Stimulated activated CD4-positive, alpha-beta T cell treated with anti-CD3 and anti-CD28 coated beads, Interleukin-1b, Interleukin-23, amount 100 ng/mL, for 1 hour (primary cell): ENCODE results near the gene SCARB2.
A peak's percentile ranks its signal among the peaks of the same experiment; 100 is the strongest.

Experiments used
- DNase-seq, 2 donors: peaks; one replicate each; pipeline ENCODE4 v3.0.0-alpha.2; 2020; ENCODE audit warnings: low read depth in 2 of 2

Gene SCARB2

DNA sequence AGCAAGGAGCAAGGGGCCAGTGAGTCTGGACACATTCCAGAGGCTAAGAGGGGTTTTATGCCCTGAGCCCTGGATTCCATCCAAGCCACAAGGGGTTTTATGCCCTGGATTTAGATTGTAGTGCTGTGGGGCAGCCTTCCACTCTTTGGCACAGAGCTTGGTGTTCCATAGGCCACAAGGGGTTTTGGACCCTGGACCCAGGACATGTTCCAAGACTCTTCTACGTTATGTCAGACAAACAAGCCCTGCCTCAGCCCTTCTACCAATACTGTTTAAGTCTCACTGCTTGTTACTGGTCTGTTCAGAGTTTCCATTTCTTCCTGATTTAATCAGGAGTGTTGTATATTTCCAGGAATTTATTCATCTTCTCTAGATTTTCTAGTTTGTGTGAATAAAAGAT, 12.8 kb upstream of the SCARB2 start:
- DNase-seq, result no peak

DNA sequence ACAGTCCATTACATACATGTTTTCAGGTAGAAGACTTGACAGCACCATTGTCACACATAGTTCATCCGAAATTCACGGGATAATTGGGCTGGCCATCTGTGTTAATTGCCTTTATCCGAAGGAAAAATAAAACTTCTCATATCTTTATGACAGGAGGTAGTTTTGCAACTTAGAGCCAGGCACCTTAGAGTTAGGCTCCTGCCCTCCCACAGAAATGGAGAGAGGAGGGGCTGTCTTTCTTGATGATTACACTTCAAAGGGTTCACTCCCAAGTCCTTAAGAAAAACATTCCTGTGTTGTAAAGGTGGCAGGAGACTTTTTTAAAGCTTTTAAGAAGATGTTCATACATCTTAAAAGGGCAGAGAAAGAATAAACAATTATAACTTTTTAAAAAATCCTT, 10.5 kb upstream of the SCARB2 start:
- no peak for DNase-seq

GRCh38 chr4:76219299-76220055, 5.9 kb upstream of the SCARB2 start:
- DNase-seq, result no peak

- DNase-seq, result no peak
These were observed 3.6 kb upstream of the SCARB2 start for GRCh38 chr4:76216975-76217814.

GRCh38 chr4:76216524-76216923, 2.9 kb upstream of the SCARB2 start:
- DNase-seq, result no peak

DNA sequence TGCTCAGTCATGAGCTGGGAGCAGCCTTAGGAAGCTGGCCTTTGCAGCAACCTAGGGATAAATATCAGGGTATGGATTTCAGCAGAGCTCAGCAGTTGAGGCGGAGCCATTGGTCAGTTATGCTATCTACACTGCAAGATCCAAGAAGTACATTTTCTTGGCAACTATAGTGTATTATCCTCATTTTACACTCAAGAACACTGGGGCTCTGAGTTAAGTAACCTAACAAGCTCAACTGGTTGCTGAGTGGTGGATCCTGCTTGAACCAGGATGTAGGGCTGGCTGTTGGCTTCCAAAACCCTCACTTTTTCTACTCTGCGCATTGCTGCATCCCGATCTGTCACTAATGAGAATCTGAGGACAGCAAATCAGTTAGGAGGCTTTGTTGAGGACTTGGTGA, 1.5 kb upstream of the SCARB2 start:
- DNase-seq, result no peak

- no peak for DNase-seq
These were observed 602 bp upstream of the SCARB2 start for GRCh38 chr4:76214177-76214675.

- DNase-seq, result peak in 1 of 2 donors; percentile 2
These were observed 691 bp downstream of the SCARB2 start for GRCh38 chr4:76212851-76213414.

GRCh38 chr4:76211769-76212708, 1.6 kb downstream of the SCARB2 start:
- DNase-seq, result no peak

DNA sequence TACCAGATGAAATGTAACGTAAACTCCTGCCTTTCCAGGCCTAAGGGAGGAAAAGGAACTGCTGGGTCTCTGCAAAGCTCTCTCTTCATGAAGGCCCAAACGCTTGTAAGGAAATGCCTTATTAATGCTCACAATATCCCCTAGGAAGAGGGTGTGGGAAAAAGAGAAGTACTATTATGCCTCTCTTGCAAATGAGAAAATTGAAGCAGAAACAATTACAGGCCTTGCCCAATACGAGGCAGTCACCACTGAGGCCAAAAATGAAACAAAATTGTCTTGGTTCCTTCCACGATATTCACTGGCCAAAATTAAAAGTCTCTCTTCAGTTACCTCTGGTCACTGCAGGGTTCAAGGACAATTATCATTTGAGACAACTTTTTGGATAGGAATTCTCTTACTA, 3.2 kb downstream of the SCARB2 start:
- no peak for DNase-seq

DNA sequence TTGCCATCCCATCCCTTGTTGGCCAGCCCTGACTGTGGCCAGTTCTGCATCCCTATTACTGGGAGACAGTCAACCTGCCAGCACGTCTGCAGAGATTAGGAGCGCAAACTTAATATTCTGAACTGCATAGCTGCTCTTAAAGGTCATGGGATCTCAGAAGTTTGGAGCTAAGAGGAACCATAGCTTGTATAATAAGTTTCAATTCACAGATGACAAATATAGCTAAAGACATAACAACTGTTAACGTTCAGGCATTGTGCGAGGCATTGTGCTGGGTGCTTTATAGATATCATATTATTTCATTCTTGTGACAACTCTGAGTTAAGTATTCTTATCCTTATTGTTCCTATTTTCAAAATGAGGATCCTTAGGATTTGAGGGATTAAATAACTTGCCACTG, 3.7 kb downstream of the SCARB2 start:
- DNase-seq, result no peak

DNA sequence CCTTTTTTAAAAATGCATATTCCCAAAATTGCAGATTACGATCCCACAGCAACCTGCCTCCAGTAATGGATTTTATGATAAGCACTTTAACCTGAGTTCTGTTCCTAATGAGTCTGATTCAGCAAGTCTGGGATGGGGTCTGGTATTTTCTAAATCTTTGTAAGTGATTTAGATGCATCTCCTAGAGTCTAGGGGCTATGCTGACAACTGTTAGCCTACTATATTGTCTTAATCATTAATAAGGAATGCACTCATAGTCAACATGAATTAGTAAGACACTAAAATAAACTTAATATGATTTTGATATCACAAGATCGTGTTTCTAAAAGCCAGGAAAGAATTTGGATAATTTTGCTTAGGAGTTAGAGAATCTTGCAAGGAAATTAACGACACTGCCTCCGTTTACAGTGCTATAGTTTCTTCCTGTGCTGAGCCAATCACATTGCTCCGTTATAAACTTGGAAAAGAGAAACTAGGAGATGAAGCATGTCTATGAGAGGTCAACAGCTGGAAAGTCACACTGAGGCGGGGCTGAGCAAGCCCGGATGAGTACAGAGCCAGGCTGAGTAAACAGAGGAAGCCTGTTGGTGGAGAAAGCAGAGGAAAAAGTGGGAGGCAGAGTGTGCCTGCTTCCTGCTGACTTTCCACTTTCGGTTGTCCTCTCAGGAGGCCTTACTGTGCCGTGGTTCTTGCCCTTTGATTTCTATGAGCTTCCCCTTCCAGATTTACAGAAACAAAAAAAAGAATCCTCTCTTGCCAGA, 5.4 kb downstream of the SCARB2 start:
- DNase-seq, result no peak

DNA sequence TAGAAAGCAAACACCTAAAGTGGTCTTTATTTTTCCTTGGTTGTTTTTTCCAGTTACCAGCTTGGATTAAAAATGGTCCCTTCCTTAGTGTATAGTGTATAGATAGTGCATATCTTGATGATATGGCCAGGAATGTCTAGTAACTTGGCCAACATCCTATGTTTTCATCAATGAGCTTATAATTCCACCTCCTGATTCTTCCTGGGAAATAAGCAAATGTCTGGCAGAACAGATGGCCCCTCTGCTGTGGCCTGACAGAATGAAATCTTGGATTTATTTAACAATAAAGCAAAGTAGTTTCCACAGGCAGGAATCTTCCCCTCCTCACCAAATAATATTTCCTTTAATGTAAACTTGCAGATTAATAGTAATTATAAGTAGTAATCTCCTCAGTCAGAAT, 6.1 kb downstream of the SCARB2 start:
- no peak for DNase-seq

- DNase-seq, result no peak
These were observed 7.2 kb downstream of the SCARB2 start for GRCh38 chr4:76206222-76206942.

- no peak for DNase-seq
These were observed 8.1 kb downstream of the SCARB2 start for GRCh38 chr4:76205476-76205875.

GRCh38 chr4:76204936-76205335, 8.7 kb downstream of the SCARB2 start:
- DNase-seq, result no peak

DNA sequence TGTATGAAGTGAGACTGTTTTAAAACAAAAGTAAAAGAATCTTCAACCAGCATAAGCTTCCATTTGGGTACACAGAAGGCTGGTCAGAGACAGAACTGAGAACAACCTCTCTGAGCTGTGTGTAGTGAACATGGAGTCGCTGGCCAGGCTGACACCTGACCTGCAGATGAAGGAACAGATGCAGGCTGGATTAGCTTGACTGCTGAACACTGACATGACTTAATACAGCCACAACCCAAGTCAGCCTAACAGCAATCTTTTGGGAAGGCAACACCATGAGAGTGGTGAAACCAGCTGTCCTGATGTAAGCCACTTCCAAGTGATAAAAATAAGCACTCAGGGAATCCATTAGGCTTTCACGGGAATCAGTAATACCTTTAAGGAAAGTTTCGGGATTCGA, 10.1 kb downstream of the SCARB2 start:
- DNase-seq, result no peak

DNA sequence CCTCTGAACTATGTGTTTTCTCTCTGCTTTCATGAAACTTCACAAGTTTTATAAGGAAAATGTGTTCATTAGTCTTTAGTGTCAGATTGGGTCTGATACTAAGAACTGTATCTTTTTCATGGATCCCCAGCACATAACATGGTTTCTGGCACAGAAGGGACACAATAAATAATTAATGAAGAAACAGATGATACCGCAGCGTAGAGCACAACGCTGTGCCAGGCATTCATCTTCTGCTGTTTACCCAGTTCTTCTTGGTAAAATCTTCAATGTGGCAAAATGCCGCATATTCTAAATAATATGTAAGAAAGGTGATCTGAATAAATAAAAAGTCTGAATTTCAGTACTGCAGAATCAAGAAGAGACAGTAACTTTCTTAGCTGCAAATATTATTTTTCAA, 12.3 kb downstream of the SCARB2 start:
- DNase-seq, result no peak

DNA sequence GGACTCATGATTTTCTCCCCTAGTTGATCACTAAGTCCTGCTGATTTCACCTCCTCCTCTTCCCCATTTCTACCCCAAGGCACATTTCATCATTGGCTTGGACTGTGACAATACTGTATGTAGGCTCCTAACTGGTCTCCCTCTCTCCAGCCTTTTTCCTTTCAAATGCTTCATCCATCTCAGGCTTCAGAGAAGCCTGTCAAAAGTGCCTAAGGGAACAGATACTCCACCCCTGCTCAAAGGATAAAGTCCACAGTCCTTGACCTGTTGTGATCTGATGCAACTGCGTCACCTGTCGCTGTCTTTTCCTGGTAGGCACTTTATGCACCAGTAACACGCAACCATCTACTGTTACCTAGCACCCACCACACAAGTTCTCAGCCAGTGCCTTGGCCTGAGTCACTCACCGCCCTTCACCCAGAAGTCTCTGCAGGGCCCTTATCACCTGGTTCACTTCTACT, 12.8 kb downstream of the SCARB2 start:
- no peak for DNase-seq

DNA sequence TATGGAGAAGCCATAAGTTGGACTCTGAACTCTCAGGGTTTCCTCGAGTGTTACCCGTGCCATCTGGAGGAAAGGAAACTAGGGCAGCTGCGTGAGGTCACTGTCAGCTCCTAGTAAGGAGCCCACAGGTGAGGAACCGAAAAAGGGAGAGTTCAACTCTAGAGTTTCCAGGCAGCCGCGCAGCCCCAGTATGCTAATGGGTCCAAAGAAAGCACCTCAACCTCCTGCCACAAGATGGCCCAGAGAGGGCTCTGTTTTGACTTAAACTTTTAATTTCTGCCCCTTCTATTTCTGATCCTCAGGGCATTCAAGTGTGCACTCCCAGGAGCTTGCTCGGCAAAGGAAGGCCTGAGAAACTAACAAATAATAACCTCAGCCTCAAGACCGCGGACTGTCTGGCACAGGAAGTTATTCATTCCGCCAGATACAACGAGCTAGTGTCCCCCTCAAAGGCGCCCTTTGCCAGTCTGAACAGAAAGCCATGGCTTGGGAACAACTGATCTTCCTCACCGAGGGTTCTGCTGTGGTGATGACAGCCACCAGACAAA, 13.9 kb downstream of the SCARB2 start:
- DNase-seq, result no peak
